ENCODE data around the gene DAAM1.

DAAM1 gene

GRCh38 chr14:59309291-59309900 lies 120.9 kb downstream of the DAAM1 start:
- DNase-seq (ENCODE audit: insufficient read length, low spot score): no peak
- no peak for FAIRE-seq

GRCh38 chr14:59310633-59311032 lies 122.2 kb downstream of the DAAM1 start:
- FAIRE-seq (peak; percentile 40), DNase-seq (ENCODE audit: insufficient read length, low spot score) (no peak)

GRCh38 chr14:59311723-59312122 lies 123.3 kb downstream of the DAAM1 start:
- DNase-seq (ENCODE audit: insufficient read length, low spot score) (no peak), FAIRE-seq (no peak)

GRCh38 chr14:59313144-59313651 lies 124.7 kb downstream of the DAAM1 start:
- FAIRE-seq: peak; percentile 93
- DNase-seq (ENCODE audit: insufficient read length, low spot score): peak; percentile 15

- DNase-seq (ENCODE audit: insufficient read length, low spot score) (no peak), FAIRE-seq (peak; percentile 18)
Measured at GRCh38 chr14:59313658-59314608, 125.5 kb downstream of the DAAM1 start.

- DNase-seq (ENCODE audit: insufficient read length, low spot score) (no peak), FAIRE-seq (no peak)
Measured at GRCh38 chr14:59314953-59315599, 126.6 kb downstream of the DAAM1 start.

GRCh38 chr14:59316151-59316830 lies 127.8 kb downstream of the DAAM1 start:
- DNase-seq (ENCODE audit: insufficient read length, low spot score) (no peak), FAIRE-seq (no peak)

GRCh38 chr14:59317346-59317745 lies 128.9 kb downstream of the DAAM1 start:
- no peak for FAIRE-seq
- DNase-seq (ENCODE audit: insufficient read length, low spot score): no peak

- DNase-seq (ENCODE audit: insufficient read length, low spot score) (no peak), FAIRE-seq (no peak)
Measured at GRCh38 chr14:59317798-59318505, 129.5 kb downstream of the DAAM1 start.

GRCh38 chr14:59318908-59319307 lies 130.4 kb downstream of the DAAM1 start:
- DNase-seq (ENCODE audit: insufficient read length, low spot score) (no peak), FAIRE-seq (no peak)

- FAIRE-seq (no peak), DNase-seq (ENCODE audit: insufficient read length, low spot score) (no peak)
Measured at GRCh38 chr14:59320361-59320760, 131.9 kb downstream of the DAAM1 start.

- DNase-seq (ENCODE audit: insufficient read length, low spot score) (no peak), FAIRE-seq (no peak)
Measured at GRCh38 chr14:59320763-59321625, 132.5 kb downstream of the DAAM1 start.

- FAIRE-seq: no peak
- no peak for DNase-seq (ENCODE audit: insufficient read length, low spot score)
Measured at GRCh38 chr14:59321626-59321949, 133.1 kb downstream of the DAAM1 start.

GRCh38 chr14:59325906-59326305 lies 137.4 kb downstream of the DAAM1 start:
- FAIRE-seq: no peak
- no peak for DNase-seq (ENCODE audit: insufficient read length, low spot score)

GRCh38 chr14:59328454-59328853 lies 140.0 kb downstream of the DAAM1 start:
- no peak for FAIRE-seq
- no peak for DNase-seq (ENCODE audit: insufficient read length, low spot score)

GRCh38 chr14:59330455-59330854 lies 142.0 kb downstream of the DAAM1 start:
- FAIRE-seq (no peak), DNase-seq (ENCODE audit: insufficient read length, low spot score) (no peak)

- DNase-seq (ENCODE audit: insufficient read length, low spot score) (no peak), FAIRE-seq (no peak)
Measured at GRCh38 chr14:59331217-59331616, 142.8 kb downstream of the DAAM1 start.

- FAIRE-seq (no peak), DNase-seq (ENCODE audit: insufficient read length, low spot score) (no peak)
Measured at GRCh38 chr14:59332727-59333126, 144.3 kb downstream of the DAAM1 start.

- FAIRE-seq (no peak), DNase-seq (ENCODE audit: insufficient read length, low spot score) (no peak)
Measured at GRCh38 chr14:59333235-59333634, 144.8 kb downstream of the DAAM1 start.
